ENCODE measurements around the gene UBE2J2. TPM values are rescaled to one million over a fixed set of nuclear protein-coding genes. Genes with fewer than 3 reads are reported as not detected.
"Not testable (repeated sequence)": the region's sequence is repeated elsewhere in the genome, so short reads cannot be mapped to it uniquely, and the experiment has no call there.

Gene UBE2J2
- 10 to 100 TPM; 44.5 to 58.5 (median 53.4) TPM for polyA plus RNA-seq (ENCODE audit: insufficient read length in 3 of 3)
- long read RNA-seq, donor 1, transcript UBE2J2-202 (7 exons, 1,733 nt), result major isoform, 13 of 32 reads
- long read RNA-seq, donor 1, partial matches to known transcripts, result 13 of 32 reads
- long read RNA-seq, donor 1, other reads (novel, unspliced or antisense), result 0 of 32 reads
- long read RNA-seq, donor 2, transcript UBE2J2-202 (7 exons, 1,733 nt), result major isoform, 14 of 24 reads
- long read RNA-seq, donor 2, partial matches to known transcripts, result 5 of 24 reads
- long read RNA-seq, donor 2, other reads (novel, unspliced or antisense), result 0 of 24 reads
- long read RNA-seq, donor 3, transcript UBE2J2-202 (7 exons, 1,733 nt), result major isoform, 22 of 37 reads
- long read RNA-seq, donor 3, partial matches to known transcripts, result 6 of 37 reads
- long read RNA-seq, donor 3, other reads (novel, unspliced or antisense), result 0 of 37 reads
- long read RNA-seq, donor 4, transcript UBE2J2-202 (7 exons, 1,733 nt), result major isoform, 9 of 13 reads
- long read RNA-seq, donor 4, partial matches to known transcripts, result 0 of 13 reads
- long read RNA-seq, donor 4, other reads (novel, unspliced or antisense), result 0 of 13 reads
- long read RNA-seq, donor 5, result 0 reads
- long read RNA-seq, donor 6, transcript UBE2J2-202 (7 exons, 1,733 nt), result major isoform, 17 of 31 reads
- long read RNA-seq, donor 6, partial matches to known transcripts, result 11 of 31 reads
- long read RNA-seq, donor 6, other reads (novel, unspliced or antisense), result 0 of 31 reads
- long read RNA-seq, donor 7, transcript UBE2J2-202 (7 exons, 1,733 nt), result major isoform, 13 of 21 reads
- long read RNA-seq, donor 7, partial matches to known transcripts, result 5 of 21 reads
- long read RNA-seq, donor 7, other reads (novel, unspliced or antisense), result 0 of 21 reads
- long read RNA-seq, donor 8, transcript UBE2J2-202 (7 exons, 1,733 nt), result major isoform, 17 of 28 reads
- long read RNA-seq, donor 8, partial matches to known transcripts, result 6 of 28 reads
- long read RNA-seq, donor 8, other reads (novel, unspliced or antisense), result 0 of 28 reads
- long read RNA-seq, donor 9, transcript UBE2J2-202 (7 exons, 1,733 nt), result major isoform, 18 of 24 reads
- long read RNA-seq, donor 9, partial matches to known transcripts, result 0 of 24 reads
- long read RNA-seq, donor 9, other reads (novel, unspliced or antisense), result 0 of 24 reads
- long read RNA-seq, donor 10, transcript UBE2J2-202 (7 exons, 1,733 nt), result major isoform, 12 of 23 reads
- long read RNA-seq, donor 10, partial matches to known transcripts, result 0 of 23 reads
- long read RNA-seq, donor 10, other reads (novel, unspliced or antisense), result 8 of 23 reads
- long read RNA-seq, donor 11, transcript UBE2J2-202 (7 exons, 1,733 nt), result major isoform, 13 of 16 reads
- long read RNA-seq, donor 11, partial matches to known transcripts, result 0 of 16 reads
- long read RNA-seq, donor 11, other reads (novel, unspliced or antisense), result 0 of 16 reads
- long read RNA-seq, donor 12, partial matches to known transcripts, result 0 of 7 reads
- long read RNA-seq, donor 12, other reads (novel, unspliced or antisense), result 0 of 7 reads
- long read RNA-seq, donor 13, transcript UBE2J2-202 (7 exons, 1,733 nt), result major isoform, 28 of 65 reads
- long read RNA-seq, donor 13, transcript UBE2J2-209 (3 exons, 837 nt), result minor isoform, 5 of 65 reads
- long read RNA-seq, donor 13, partial matches to known transcripts, result 28 of 65 reads
- long read RNA-seq, donor 13, other reads (novel, unspliced or antisense), result 0 of 65 reads
- long read RNA-seq, donor 14, transcript UBE2J2-202 (7 exons, 1,733 nt), result major isoform, 11 of 26 reads
- long read RNA-seq, donor 14, partial matches to known transcripts, result 9 of 26 reads
- long read RNA-seq, donor 14, other reads (novel, unspliced or antisense), result 0 of 26 reads
- long read RNA-seq, donor 15, transcript UBE2J2-202 (7 exons, 1,733 nt), result major isoform, 12 of 15 reads
- long read RNA-seq, donor 15, partial matches to known transcripts, result 0 of 15 reads
- long read RNA-seq, donor 15, other reads (novel, unspliced or antisense), result 0 of 15 reads
- long read RNA-seq, donor 16, transcript UBE2J2-202 (7 exons, 1,733 nt), result major isoform, 46 of 55 reads
- long read RNA-seq, donor 16, partial matches to known transcripts, result 0 of 55 reads
- long read RNA-seq, donor 16, other reads (novel, unspliced or antisense), result 0 of 55 reads

- DNase-seq (ENCODE audit: extremely low read depth in 1 of 11, low read depth in 9 of 11, low spot score in 4 of 11), result peak; percentile 37 to 88 (median 84)
Observed at GRCh38 chr1:1273512-1274298, at the start of gene UBE2J2. Gene UBE2J2 (minus strand): TSS chr1:1273854. CDS start chr1:1267992, 5,862 bp downstream.

GRCh38 chr1:1322952-1323351 is 49.3 kb upstream of the UBE2J2 start:
- DNase-seq (ENCODE audit: extremely low read depth in 1 of 11, low read depth in 9 of 11, low spot score in 4 of 11), result no peak

GRCh38 chr1:1322418-1322817 is 48.8 kb upstream of the UBE2J2 start:
- no peak for DNase-seq (ENCODE audit: extremely low read depth in 1 of 11, low read depth in 9 of 11, low spot score in 4 of 11)

GRCh38 chr1:1321477-1321876 is 47.8 kb upstream of the UBE2J2 start:
- no peak for DNase-seq (ENCODE audit: extremely low read depth in 1 of 11, low read depth in 9 of 11, low spot score in 4 of 11)

GRCh38 chr1:1320666-1321448 is 47.2 kb upstream of the UBE2J2 start:
- no peak for DNase-seq (ENCODE audit: extremely low read depth in 1 of 11, low read depth in 9 of 11, low spot score in 4 of 11)

GRCh38 chr1:1319646-1319941 is 45.9 kb upstream of the UBE2J2 start:
- no peak for DNase-seq (ENCODE audit: extremely low read depth in 1 of 11, low read depth in 9 of 11, low spot score in 4 of 11)

- no peak for DNase-seq (ENCODE audit: extremely low read depth in 1 of 11, low read depth in 9 of 11, low spot score in 4 of 11)
Observed at GRCh38 chr1:1318777-1319645, 45.4 kb upstream of the UBE2J2 start.

GRCh38 chr1:1318131-1318652 is 44.5 kb upstream of the UBE2J2 start:
- DNase-seq (ENCODE audit: extremely low read depth in 1 of 11, low read depth in 9 of 11, low spot score in 4 of 11), result no peak

GRCh38 chr1:1317420-1317819 is 43.8 kb upstream of the UBE2J2 start:
- no peak for DNase-seq (ENCODE audit: extremely low read depth in 1 of 11, low read depth in 9 of 11, low spot score in 4 of 11)

- DNase-seq (ENCODE audit: extremely low read depth in 1 of 11, low read depth in 9 of 11, low spot score in 4 of 11), result not testable (repeated sequence)
Observed at GRCh38 chr1:1316199-1316598, 42.5 kb upstream of the UBE2J2 start.

- DNase-seq (ENCODE audit: extremely low read depth in 1 of 11, low read depth in 9 of 11, low spot score in 4 of 11), result no peak
Observed at GRCh38 chr1:1315435-1315954, 41.8 kb upstream of the UBE2J2 start.

- DNase-seq (ENCODE audit: extremely low read depth in 1 of 11, low read depth in 9 of 11, low spot score in 4 of 11), result no peak
Observed at GRCh38 chr1:1314678-1315335, 41.2 kb upstream of the UBE2J2 start.

GRCh38 chr1:1314237-1314586 is 40.6 kb upstream of the UBE2J2 start:
- DNase-seq (ENCODE audit: extremely low read depth in 1 of 11, low read depth in 9 of 11, low spot score in 4 of 11), result no peak

- DNase-seq (ENCODE audit: extremely low read depth in 1 of 11, low read depth in 9 of 11, low spot score in 4 of 11), result no peak
Observed at GRCh38 chr1:1313500-1314236, 40.0 kb upstream of the UBE2J2 start.
